SU-DHL-6 (cell line): Measurements from ENCODE around the gene DNMT3A.

Experiments used
- CTCF ChIP-seq: fragments of 200-600 bp; sonication (generic); IDR thresholded peaks from one replicate; pipeline ENCODE4 v1.5.1; 2017; ENCODE audit warnings: antibody characterized with exemption, mild to moderate bottlenecking, low read length, moderate library complexity; ENCODE audit not compliant: insufficient read depth, poor library complexity, severe bottlenecking
- EZH2phosphoT487 ChIP-seq: fragments of 200-600 bp; sonication (generic), shearing (Covaris generic); conservative IDR thresholded peaks from 2 replicates; pipeline ENCODE4 v1.6.1; 2018; ENCODE audit warnings: mild to moderate bottlenecking, antibody characterized with exemption, low read length, moderate library complexity, mixed read lengths

GRCh38 chr2:25369876-25370275 is 28.2 kb upstream of the DNMT3A start:
- no peak for TF ChIP-seq CTCF
- no peak for TF ChIP-seq EZH2phosphoT487
